Spinal cord (tissue), 4 donors: Measurements from ENCODE around the gene RBM39. TPM values are rescaled to one million over a fixed set of nuclear protein-coding genes. Genes with fewer than 3 reads are reported as not detected.

Source experiments
- polyA plus RNA-seq, 2 donors: library from polyadenylated mRNA; unstranded; fragments of 120-200 nt; gene quantifications; one replicate each; pipeline ENCODE4 v1.2.1, GENCODE V29; 2013; ENCODE audit not compliant: insufficient read length in 2 of 2
- small RNA-seq: library from RNA; depleted of rRNA; stranded (forward); fragments of <200 nt; gene quantifications from one replicate; pipeline ENCODE3, GENCODE V24; 2014; ENCODE audit warnings: low replicate concordance
- total RNA-seq, 2 donors: library from RNA; depleted of rRNA in 1 of 2; stranded (reverse); fragments of 120-200 nt in 1 of 2; fragments of >200 nt in 1 of 2; gene quantifications; one replicate each; pipeline versions ENCODE4 v1.2.3 to v1.2.4, GENCODE V29; 2013 to 2014

The RBM39 gene
- total and polyA plus RNA-seq, 4 donors: 289 to 441 (median 352) TPM

Small RNAs within 50 kb of the gene (small RNA-seq; reads per million reads assigned to genes)
- not detected for gene RF00026

Other genes starting within 250 kb of the RBM39 start
- gene C20orf173, start 212.6 kb downstream of the RBM39 start, total RNA-seq: not detected
- gene C20orf173, start 212.6 kb downstream of the RBM39 start, polyA plus RNA-seq: not detected
- 100 to 1,000 TPM; 197 to 336 TPM for gene ERGIC3, start 200.2 kb downstream of the RBM39 start, total RNA-seq
- 100 to 1,000 TPM; 256 to 296 TPM for gene ERGIC3, start 200.2 kb downstream of the RBM39 start, polyA plus RNA-seq
- 10 to 100 TPM in 1 of 2 donors, 1 to 10 TPM in 1; 1.8 to 15.2 TPM for gene SPAG4, start 126.4 kb downstream of the RBM39 start, total RNA-seq
- 1 to 10 TPM; 4.2 to 7.7 TPM for gene SPAG4, start 126.4 kb downstream of the RBM39 start, polyA plus RNA-seq
- 10 to 100 TPM; 58.8 to 65.1 TPM for gene CPNE1, start 77.4 kb downstream of the RBM39 start, total RNA-seq
- 100 to 1,000 TPM; 114 to 192 TPM for gene CPNE1, start 77.4 kb downstream of the RBM39 start, polyA plus RNA-seq
- 10 to 100 TPM; 66.8 to 73.9 TPM for gene RBM12, start 77.4 kb downstream of the RBM39 start, total RNA-seq
- gene RBM12, start 77.4 kb downstream of the RBM39 start, polyA plus RNA-seq: 10 to 100 TPM; 50.2 to 65.4 TPM
- 10 to 100 TPM; 26.2 to 38.1 TPM for gene NFS1, start 42.9 kb downstream of the RBM39 start, total RNA-seq
- gene NFS1, start 42.9 kb downstream of the RBM39 start, polyA plus RNA-seq: 10 to 100 TPM; 27.8 to 31.7 TPM
- 100 to 1,000 TPM in 1 of 2 donors, 10 to 100 TPM in 1; 71.4 to 209 TPM for gene ROMO1, start 42.9 kb downstream of the RBM39 start, total RNA-seq
- gene ROMO1, start 42.9 kb downstream of the RBM39 start, polyA plus RNA-seq: 100 to 1,000 TPM in 1 of 2 donors, 10 to 100 TPM in 1; 95.3 to 109 TPM
- 10 to 100 TPM; 31.0 to 35.8 TPM for gene PHF20, start 29.8 kb upstream of the RBM39 start, total RNA-seq
- 10 to 100 TPM; 31.0 to 38.7 TPM for gene PHF20, start 29.8 kb upstream of the RBM39 start, polyA plus RNA-seq
- 10 to 100 TPM; 22.3 to 60.4 TPM for gene SCAND1, start 212.2 kb upstream of the RBM39 start, total RNA-seq
- 10 to 100 TPM; 75.3 to 80.6 TPM for gene SCAND1, start 212.2 kb upstream of the RBM39 start, polyA plus RNA-seq
- gene CNBD2, start 226.3 kb upstream of the RBM39 start, total RNA-seq: 1 to 10 TPM; 3.2 to 9.8 TPM
- gene CNBD2, start 226.3 kb upstream of the RBM39 start, polyA plus RNA-seq: 1 to 10 TPM in 1 of 2 donors, under 1 TPM in 1; 0.41 to 1.0 TPM